ENCODE results near the gene ZNF761.
"Not testable (repeated sequence)": the region's sequence is repeated elsewhere in the genome, so short reads cannot be mapped to it uniquely, and the experiment has no call there.

The ZNF761 gene

GRCh38 chr19:53475470-53475869 is 43.7 kb downstream of the ZNF761 start:
- H3K27me3 Mint-ChIP-seq, H3K27ac Mint-ChIP-seq, DNase-seq, ATAC-seq, H3K4me3 Mint-ChIP-seq, H3K4me1 Mint-ChIP-seq: not testable (repeated sequence)
- peaks cover 30 to 50% of the 10 kb centered on the region in 2 donors for H3K9me3 Mint-ChIP-seq

- H3K9me3 Mint-ChIP-seq: peaks cover 30 to 48% of the 10 kb centered on the region in 2 donors
- H3K27ac Mint-ChIP-seq, H3K27me3 Mint-ChIP-seq, ATAC-seq, H3K4me1 Mint-ChIP-seq, DNase-seq, H3K4me3 Mint-ChIP-seq: not testable (repeated sequence)
These were observed 52.0 kb downstream of the ZNF761 start for GRCh38 chr19:53483751-53484150.

GRCh38 chr19:53485046-53486004 is 53.5 kb downstream of the ZNF761 start:
- DNase-seq (no peak), ATAC-seq (no peak)
- H3K9me3 Mint-ChIP-seq: peaks cover 26 to 41% of the 10 kb centered on the region in 2 donors
- no peak overlapping the region for H3K27ac Mint-ChIP-seq
- no peak overlapping the region for H3K4me3 Mint-ChIP-seq
- no peaks in the 10 kb centered on the region for H3K4me1 Mint-ChIP-seq
- H3K27me3 Mint-ChIP-seq: no peaks in the 10 kb centered on the region

GRCh38 chr19:53492153-53492552 is 60.4 kb downstream of the ZNF761 start:
- Mint-ChIP-seq H3K4me1 (no peaks in the 10 kb centered on the region), H3K27me3 (no peaks in the 10 kb centered on the region), H3K9me3 (peaks cover 43 to 62% of the 10 kb centered on the region in 2 donors), H3K27ac (no peak overlapping the region), H3K4me3 (no peak overlapping the region)
- DNase-seq: no peak
- ATAC-seq: no peak

GRCh38 chr19:53497311-53498023 is 65.7 kb downstream of the ZNF761 start:
- H3K9me3 Mint-ChIP-seq: peaks cover 27 to 50% of the 10 kb centered on the region in 2 donors
- H3K27ac Mint-ChIP-seq, ATAC-seq, DNase-seq, H3K27me3 Mint-ChIP-seq, H3K4me1 Mint-ChIP-seq, H3K4me3 Mint-ChIP-seq: not testable (repeated sequence)

- peaks cover 23 to 46% of the 10 kb centered on the region in 2 donors for H3K9me3 Mint-ChIP-seq
- H3K27me3 Mint-ChIP-seq, H3K27ac Mint-ChIP-seq, H3K4me1 Mint-ChIP-seq, DNase-seq, ATAC-seq, H3K4me3 Mint-ChIP-seq: not testable (repeated sequence)
These were observed 66.2 kb downstream of the ZNF761 start for GRCh38 chr19:53498024-53498395.

- not testable (repeated sequence) for ATAC-seq, H3K27me3 Mint-ChIP-seq, H3K4me3 Mint-ChIP-seq, H3K27ac Mint-ChIP-seq, DNase-seq, H3K4me1 Mint-ChIP-seq
- peaks cover 14 to 23% of the 10 kb centered on the region in 2 donors for H3K9me3 Mint-ChIP-seq
These were observed 71.4 kb downstream of the ZNF761 start for GRCh38 chr19:53503151-53503550.

- H3K27ac Mint-ChIP-seq, H3K4me3 Mint-ChIP-seq, DNase-seq, H3K4me1 Mint-ChIP-seq, H3K27me3 Mint-ChIP-seq, ATAC-seq: not testable (repeated sequence)
- peaks cover 9 to 18% of the 10 kb centered on the region in 2 donors for H3K9me3 Mint-ChIP-seq
These were observed 72.0 kb downstream of the ZNF761 start for GRCh38 chr19:53503671-53504364.

- not testable (repeated sequence) for H3K27ac Mint-ChIP-seq, H3K27me3 Mint-ChIP-seq, ATAC-seq, H3K4me3 Mint-ChIP-seq, H3K4me1 Mint-ChIP-seq, DNase-seq
- H3K9me3 Mint-ChIP-seq: peaks cover 6 to 18% of the 10 kb centered on the region in 2 donors
These were observed 72.5 kb downstream of the ZNF761 start for GRCh38 chr19:53504365-53504703.

GRCh38 chr19:53504885-53505284 is 73.1 kb downstream of the ZNF761 start:
- Mint-ChIP-seq H3K4me3 (no peak overlapping the region), H3K27me3 (peaks cover 8% of the 10 kb centered on the region), H3K4me1 (no peaks in the 10 kb centered on the region), H3K27ac (no peak overlapping the region), H3K9me3 (peaks cover 5 to 18% of the 10 kb centered on the region in 2 donors)
- ATAC-seq (no peak), DNase-seq (no peak)

- no peaks in the 10 kb centered on the region for H3K4me1 Mint-ChIP-seq
- ATAC-seq (no peak), DNase-seq (no peak)
- peaks cover 5 to 11% of the 10 kb centered on the region in 2 donors for H3K9me3 Mint-ChIP-seq
- no peak overlapping the region for H3K4me3 Mint-ChIP-seq
- H3K27ac Mint-ChIP-seq: no peak overlapping the region
- H3K27me3 Mint-ChIP-seq: peaks cover 8% of the 10 kb centered on the region
These were observed 74.9 kb downstream of the ZNF761 start for GRCh38 chr19:53506728-53507127.

Data from stimulated activated naive CD8-positive, alpha-beta T cell treated with anti-CD3 and anti-CD28 coated beads, Interleukin-15, amount 100 ng/mL, for 72 hours (primary cell).